ENCODE measurements around the gene KCNK17. TPM values are rescaled to one million over a fixed set of nuclear protein-coding genes. Genes with fewer than 3 reads are reported as not detected.

The KCNK17 gene
- total RNA-seq, 1 experiment from 2014 or later: 1.2 TPM

- Histone ChIP-seq H3K9me3 (ENCODE audit: control insufficient read depth, low read depth, low read length) (no peaks in the 10 kb centered on the region), H3K9ac (ENCODE audit: extremely low read depth, insufficient read length, low read length) (no peak overlapping the region), H4K8ac (replicated peaks; ENCODE audit: insufficient read length, low read depth, low read length) (no peak overlapping the region), H2BK15ac (ENCODE audit: low read depth, low read length) (no peak overlapping the region), H3K14ac (ENCODE audit: insufficient read depth, low read length) (no peak overlapping the region), H4K91ac (ENCODE audit: insufficient read length, low read depth, low read length) (no peak overlapping the region), H2BK5ac (ENCODE audit: insufficient read length, low read length) (no peak overlapping the region), H2BK12ac (ENCODE audit: insufficient read length, low read depth, low read length) (no peak overlapping the region), H3K79me1 (ENCODE audit: insufficient read depth, low read depth, low read length, poor library complexity, severe bottlenecking) (no peaks in the 10 kb centered on the region), H2AFZ (ENCODE audit: low read length) (no peak overlapping the region), H3K56ac (ENCODE audit: insufficient read length, low read depth, low read length) (no peak overlapping the region), H3K27ac (ENCODE audit: insufficient read length, low read depth, low read length) (no peak overlapping the region), H2BK120ac (ENCODE audit: low read depth, low read length, poor library complexity, severe bottlenecking) (no peak overlapping the region), H3K27me3 (ENCODE audit: insufficient read depth, low read length) (no peaks in the 10 kb centered on the region), H3K4ac (ENCODE audit: low read depth, low read length) (no peak overlapping the region), H4K5ac (ENCODE audit: insufficient read length, low read depth, low read length) (no peak overlapping the region), H3K4me2 (ENCODE audit: insufficient read depth, insufficient read length, low read length) (no peak overlapping the region), H3T11ph (ENCODE audit: low read length) (no peak overlapping the region), H3K23me2 (ENCODE audit: insufficient read length, low read depth, low read length, poor library complexity, severe bottlenecking) (no peaks in the 10 kb centered on the region), H2AK5ac (ENCODE audit: insufficient read length, low read length) (no peak overlapping the region), H3K79me2 (ENCODE audit: insufficient read depth, low read length) (no peaks in the 10 kb centered on the region), H4K20me1 (ENCODE audit: control insufficient read depth, insufficient read depth, insufficient read length) (no peaks in the 10 kb centered on the region), H2BK20ac (ENCODE audit: low read depth, low read length, poor library complexity, severe bottlenecking) (no peak overlapping the region), H3K18ac (ENCODE audit: insufficient read length, low read depth, low read length) (no peak overlapping the region), H3K23ac (ENCODE audit: insufficient read length, low read depth, low read length) (no peak overlapping the region), H3K4me1 (ENCODE audit: insufficient read depth, low read length) (no peaks in the 10 kb centered on the region)
- no peak for TF ChIP-seq CTCF (conservative IDR thresholded peaks at IDR 0.05)
- H3K4me1 Mint-ChIP-seq: peaks cover 24 to 30% of the 10 kb centered on the region in 2 experiments
- no CpG with 5 or more reads among the region's 6 CpGs for WGBS (ENCODE audit: extremely low coverage, insufficient read length, low lambda C conversion rate)
- peaks cover 1% of the 10 kb centered on the region; the same call in 1 of the 2 replicates for H3K27me3 Mint-ChIP-seq (ENCODE audit: low read depth)
- H3K9me3 Mint-ChIP-seq: peaks cover 0 to 4% of the 10 kb centered on the region in 2 experiments; a peak in 3 of 5 replicates
- DNase-seq: no peak
- H3K4me3 Mint-ChIP-seq: no peak overlapping the region
- peaks cover 0 to 5% (median 0%) of the 10 kb centered on the region in 3 experiments; a peak in 2 of 7 replicates for H3K36me3 Mint-ChIP-seq (ENCODE audit: insufficient read depth in 1 of 3, low read depth in 3 of 3)
- H3K27ac Mint-ChIP-seq: no peak overlapping the region
Measured at GRCh38 chr6:39347206-39347605, 33.0 kb upstream of the KCNK17 start.

Measured in H9 (cell line).